ENCODE data around the gene TCEA2.

The TCEA2 gene

DNA sequence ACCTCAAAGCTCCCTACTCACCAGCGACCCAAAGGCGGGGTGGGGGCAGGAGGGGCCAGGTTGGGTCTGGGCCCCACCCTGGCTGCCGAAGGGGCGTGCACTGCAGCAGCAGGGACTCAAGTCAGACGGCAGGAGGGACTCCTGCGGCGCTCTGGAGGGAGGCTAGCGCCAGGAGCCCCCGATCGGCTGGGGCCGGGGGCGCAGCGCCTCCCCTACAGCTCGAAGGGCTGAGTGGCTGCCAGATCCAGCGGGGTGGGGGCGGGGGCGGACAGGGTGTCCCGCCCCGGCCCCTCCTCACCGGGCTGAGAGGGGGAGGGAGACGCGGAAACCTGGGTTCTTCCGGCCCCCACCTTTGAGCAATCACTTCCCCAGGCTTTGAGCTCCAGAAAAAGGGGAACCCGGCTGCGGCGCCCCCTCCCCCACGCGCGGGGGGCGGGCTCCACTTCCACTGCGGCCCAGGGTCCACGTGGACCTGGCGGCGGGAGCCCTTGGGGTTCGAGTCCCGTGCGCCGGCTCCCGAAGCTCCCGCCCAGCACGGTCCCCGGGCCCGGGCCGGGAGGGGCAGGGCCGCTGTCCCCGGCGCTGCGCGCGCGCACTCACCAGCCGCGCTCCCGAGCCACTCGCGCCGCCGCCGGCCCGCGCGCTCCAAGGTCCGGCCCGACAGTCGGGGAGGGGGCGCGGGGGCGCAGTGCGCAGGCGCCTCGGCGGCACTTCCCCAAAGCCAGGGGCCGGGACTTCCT lies 16.4 kb downstream of the TCEA2 start, which contains the start of gene RGS19:
Gene RGS19, minus strand, starts transcription at position 246 of the 740 bp plus-strand sequence. CDS start 2,632 bp downstream, outside the sequence.
- TF ChIP-seq CTCF (IDR thresholded peaks at IDR 0.05; ENCODE audit: low read depth, low read length) (peak; percentile 4), POLR2A (IDR thresholded peaks at IDR 0.05; ENCODE audit: extremely low read depth, insufficient read length) (peak; percentile 64), MYC (IDR thresholded peaks at IDR 0.05; ENCODE audit: low read depth, low read length) (peak; percentile 94), MAX (IDR thresholded peaks at IDR 0.05; ENCODE audit: low read depth, low read length) (peak; percentile 95)
- H3K4me3 ChIP-seq (ENCODE audit: low read depth, low read length): peak within 1 kb of the TSS; percentile 79
- DNase-seq (ENCODE audit: low read depth): peak; percentile 98

GRCh38 chr20:64080013-64080812 lies 17.2 kb downstream of the TCEA2 start, which contains the start of gene OPRL1:
TSS of gene OPRL1 (plus strand) at chr20:64080082. CDS start at chr20:64092721, 12,639 bp downstream.
- TF ChIP-seq POLR2A (IDR thresholded peaks at IDR 0.05; ENCODE audit: extremely low read depth, insufficient read length) (no peak), CTCF (IDR thresholded peaks at IDR 0.05; ENCODE audit: low read depth, low read length) (no peak)
- H3K4me3 ChIP-seq (ENCODE audit: low read depth, low read length): peak within 1 kb of the TSS; percentile 79
- no peak for DNase-seq (ENCODE audit: low read depth)

- peak; percentile 24 for DNase-seq (ENCODE audit: low read depth)
- TF ChIP-seq MYC (IDR thresholded peaks at IDR 0.05; ENCODE audit: low read depth, low read length) (no peak), POLR2A (IDR thresholded peaks at IDR 0.05; ENCODE audit: extremely low read depth, insufficient read length) (no peak), CTCF (IDR thresholded peaks at IDR 0.05; ENCODE audit: low read depth, low read length) (no peak), MAX (IDR thresholded peaks at IDR 0.05; ENCODE audit: low read depth, low read length) (no peak)
- H3K4me3 ChIP-seq (ENCODE audit: low read depth, low read length): peak overlapping the region; percentile 66
Observed at GRCh38 chr20:64080813-64081623, 18.0 kb downstream of the TCEA2 start.

GRCh38 chr20:64081624-64081964 lies 18.6 kb downstream of the TCEA2 start:
- DNase-seq (ENCODE audit: low read depth): no peak
- no peak for TF ChIP-seq MAX (IDR thresholded peaks at IDR 0.05; ENCODE audit: low read depth, low read length)
- TF ChIP-seq MYC (IDR thresholded peaks at IDR 0.05; ENCODE audit: low read depth, low read length): no peak
- TF ChIP-seq CTCF (IDR thresholded peaks at IDR 0.05; ENCODE audit: low read depth, low read length): no peak
- TF ChIP-seq POLR2A (IDR thresholded peaks at IDR 0.05; ENCODE audit: extremely low read depth, insufficient read length): no peak
- H3K4me3 ChIP-seq (ENCODE audit: low read depth, low read length): no peak overlapping the region

DNA sequence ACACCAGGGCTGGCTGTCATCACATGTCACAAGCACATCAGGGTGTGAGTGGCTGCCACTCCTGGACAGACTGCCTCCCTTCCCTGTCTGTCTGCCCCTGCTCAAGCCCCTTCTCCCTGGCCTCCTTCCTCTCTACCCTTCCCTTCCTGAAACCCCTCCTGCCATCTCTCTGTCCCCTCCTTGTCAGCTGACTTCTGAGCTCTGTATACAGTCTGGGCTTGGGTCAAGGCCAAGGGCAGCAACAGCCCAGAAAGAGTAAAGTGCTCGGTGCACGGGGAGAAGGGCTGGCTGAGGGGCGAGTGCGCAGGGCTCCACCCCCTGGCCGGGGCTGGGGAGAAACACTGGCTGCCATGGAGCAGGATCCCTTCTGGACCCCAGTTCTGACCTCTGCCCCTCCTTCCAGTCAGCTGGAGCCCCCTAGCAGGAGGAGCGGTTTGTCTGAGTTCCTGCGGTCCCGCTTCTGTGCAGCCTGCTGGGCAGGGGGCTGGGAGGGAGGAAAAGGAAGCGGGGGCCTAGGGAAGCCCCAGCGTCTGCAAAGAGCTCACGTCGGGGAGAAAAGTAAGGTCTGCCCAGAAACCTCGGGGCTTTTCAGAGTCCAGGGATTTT lies 19.2 kb downstream of the TCEA2 start:
- no peak overlapping the region for H3K4me3 ChIP-seq (ENCODE audit: low read depth, low read length)
- peak; percentile 55 for DNase-seq (ENCODE audit: low read depth)
- TF ChIP-seq CTCF (IDR thresholded peaks at IDR 0.05; ENCODE audit: low read depth, low read length) (no peak), MAX (IDR thresholded peaks at IDR 0.05; ENCODE audit: low read depth, low read length) (peak; percentile 52)
